Keratinocyte (primary cell): ENCODE measurements around the gene SMIM33.

Experiments
- EZH2 ChIP-seq: IDR thresholded peaks from one replicate; pipeline ENCODE4 v1.6.1; 2012; ENCODE audit warnings: inconsistent platforms, mild to moderate bottlenecking, low read length, moderate library complexity
- TF ChIP-seq, protein P1 (sequence below), 3 experiments: IDR thresholded peaks in 1 of 3; conservative IDR thresholded peaks in 1 of 3; optimal IDR thresholded peaks in 1 of 3; 2 replicates in 2 of 3; 3 replicates in 1 of 3; pipeline versions ENCODE3 to v1.5.1; 2011; ENCODE audit warnings: low read length in 3 of 3, mild to moderate bottlenecking in 3 of 3, moderate library complexity in 2 of 3, control low read depth in 1 of 3, inconsistent platforms in 1 of 3; ENCODE audit not compliant: insufficient read depth in 2 of 3; ENCODE audit errors: extremely low read depth in 1 of 3

DNA sequence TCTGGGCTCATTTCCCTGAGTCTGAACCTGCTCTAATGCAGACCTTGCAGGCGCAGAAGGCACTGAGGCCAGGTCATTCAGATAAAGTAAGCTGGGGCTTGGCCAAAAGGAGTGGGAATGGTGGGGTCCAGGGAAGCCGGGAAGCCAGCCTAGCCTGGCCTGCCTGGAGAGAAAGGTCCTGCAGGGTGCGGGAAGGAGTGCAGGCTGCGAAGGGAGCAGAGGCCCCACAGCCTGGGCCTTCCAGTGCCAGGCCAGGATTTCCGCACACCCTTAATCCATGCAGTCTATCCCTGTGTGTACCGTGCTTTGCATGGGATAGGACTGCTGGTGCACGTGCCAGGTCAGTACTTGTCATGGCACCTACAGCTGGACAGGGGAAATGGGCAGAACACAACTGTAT lies 15.4 kb downstream of the SMIM33 start:
- TF ChIP-seq, protein P1, sequence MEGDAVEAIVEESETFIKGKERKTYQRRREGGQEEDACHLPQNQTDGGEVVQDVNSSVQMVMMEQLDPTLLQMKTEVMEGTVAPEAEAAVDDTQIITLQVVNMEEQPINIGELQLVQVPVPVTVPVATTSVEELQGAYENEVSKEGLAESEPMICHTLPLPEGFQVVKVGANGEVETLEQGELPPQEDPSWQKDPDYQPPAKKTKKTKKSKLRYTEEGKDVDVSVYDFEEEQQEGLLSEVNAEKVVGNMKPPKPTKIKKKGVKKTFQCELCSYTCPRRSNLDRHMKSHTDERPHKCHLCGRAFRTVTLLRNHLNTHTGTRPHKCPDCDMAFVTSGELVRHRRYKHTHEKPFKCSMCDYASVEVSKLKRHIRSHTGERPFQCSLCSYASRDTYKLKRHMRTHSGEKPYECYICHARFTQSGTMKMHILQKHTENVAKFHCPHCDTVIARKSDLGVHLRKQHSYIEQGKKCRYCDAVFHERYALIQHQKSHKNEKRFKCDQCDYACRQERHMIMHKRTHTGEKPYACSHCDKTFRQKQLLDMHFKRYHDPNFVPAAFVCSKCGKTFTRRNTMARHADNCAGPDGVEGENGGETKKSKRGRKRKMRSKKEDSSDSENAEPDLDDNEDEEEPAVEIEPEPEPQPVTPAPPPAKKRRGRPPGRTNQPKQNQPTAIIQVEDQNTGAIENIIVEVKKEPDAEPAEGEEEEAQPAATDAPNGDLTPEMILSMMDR (optimal IDR thresholded peaks at IDR 0.05 in 1 of 3, IDR thresholded peaks at IDR 0.05 in 1 of 3, conservative IDR thresholded peaks at IDR 0.05 in 1 of 3; ENCODE audit: extremely low read depth in 1 of 3, insufficient read depth in 2 of 3, low read length in 3 of 3), result no peak
- no peak for TF ChIP-seq EZH2
